ENCODE results near the gene PARS2.

GRCh38 chr1:54751426-54751825, 12.9 kb downstream of the PARS2 start:
- TF ChIP-seq POLR2A (IDR thresholded peaks at IDR 0.05; ENCODE audit: low read length) (no peak), CHD2 (IDR thresholded peaks at IDR 0.05; ENCODE audit: low read length, partially characterized antibody) (no peak), EP300 (IDR thresholded peaks at IDR 0.05) (no peak), CTCF (IDR thresholded peaks at IDR 0.05) (no peak), CEBPB (IDR thresholded peaks at IDR 0.05) (no peak), RFX5 (IDR thresholded peaks at IDR 0.05) (no peak), REST (IDR thresholded peaks at IDR 0.05) (no peak), MAFK (IDR thresholded peaks at IDR 0.05; ENCODE audit: partially characterized antibody) (no peak), RCOR1 (IDR thresholded peaks at IDR 0.05; ENCODE audit: low read depth, low read length) (no peak), MAX (IDR thresholded peaks at IDR 0.05) (no peak), POLR2AphosphoS2 (conservative IDR thresholded peaks at IDR 0.05; ENCODE audit: low read length) (no peak)
- TF ChIP-seq, protein P1, sequence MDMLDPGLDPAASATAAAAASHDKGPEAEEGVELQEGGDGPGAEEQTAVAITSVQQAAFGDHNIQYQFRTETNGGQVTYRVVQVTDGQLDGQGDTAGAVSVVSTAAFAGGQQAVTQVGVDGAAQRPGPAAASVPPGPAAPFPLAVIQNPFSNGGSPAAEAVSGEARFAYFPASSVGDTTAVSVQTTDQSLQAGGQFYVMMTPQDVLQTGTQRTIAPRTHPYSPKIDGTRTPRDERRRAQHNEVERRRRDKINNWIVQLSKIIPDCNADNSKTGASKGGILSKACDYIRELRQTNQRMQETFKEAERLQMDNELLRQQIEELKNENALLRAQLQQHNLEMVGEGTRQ (IDR thresholded peaks at IDR 0.05) = no peak

Measured in A549 (cell line).